Trophoblast cell (in vitro differentiated cells and primary cell): ENCODE results near the gene ATG16L1.

Source experiments
- DNase-seq, 2 donors: peaks; one replicate each; pipeline ENCODE4 v3.0.0-alpha.2; 2016
- H2AFZ ChIP-seq: 2 replicates; pipeline ENCODE4 v1.6.1; 2013; ENCODE audit warnings: low read length, moderate library complexity, mild to moderate bottlenecking; ENCODE audit not compliant: insufficient read depth, poor library complexity
- H2AK5ac ChIP-seq: 2 replicates; pipeline ENCODE4 v1.6.1; 2013; ENCODE audit warnings: mild to moderate bottlenecking, low read length
- H2BK120ac ChIP-seq: 2 replicates; pipeline ENCODE4 v1.6.1; 2013; ENCODE audit warnings: low read length, mild to moderate bottlenecking, moderate library complexity; ENCODE audit not compliant: insufficient read depth, poor library complexity
- H2BK12ac ChIP-seq: 2 replicates; pipeline ENCODE4 v1.6.1; 2013; ENCODE audit warnings: mild to moderate bottlenecking, low read length, moderate library complexity
- H2BK5ac ChIP-seq: 2 replicates; pipeline ENCODE4 v1.6.1; 2013; ENCODE audit warnings: low read length, low read depth, moderate library complexity, mild to moderate bottlenecking; ENCODE audit not compliant: poor library complexity
- H3K14ac ChIP-seq: 2 replicates; pipeline ENCODE4 v1.6.1; 2013; ENCODE audit warnings: mild to moderate bottlenecking, low read length
- H3K18ac ChIP-seq: 2 replicates; pipeline ENCODE4 v1.6.1; 2013; ENCODE audit warnings: mild to moderate bottlenecking, low read length
- H3K23ac ChIP-seq: 2 replicates; pipeline ENCODE4 v1.6.1; 2013; ENCODE audit warnings: low read length
- H3K27ac ChIP-seq: 2 replicates; pipeline ENCODE4 v1.5.1; 2013; ENCODE audit warnings: low read depth, mild to moderate bottlenecking, inconsistent platforms, low read length, moderate library complexity
- H3K27me3 ChIP-seq: 2 replicates; pipeline ENCODE4 v1.6.1; 2013; ENCODE audit warnings: inconsistent platforms, mild to moderate bottlenecking, low read length, moderate library complexity; ENCODE audit not compliant: insufficient read depth
- H3K36me3 ChIP-seq, 2 experiments: 1 replicate in 1 of 2; 2 replicates in 1 of 2; pipeline ENCODE4 v1.6.1; 2013; ENCODE audit warnings: low read length in 2 of 2, mild to moderate bottlenecking in 2 of 2, moderate library complexity in 1 of 2; ENCODE audit not compliant: insufficient read depth in 2 of 2, control insufficient read depth in 1 of 2
- H3K4ac ChIP-seq: 2 replicates; pipeline ENCODE4 v1.6.1; 2013; ENCODE audit warnings: low read depth, mild to moderate bottlenecking, low read length, moderate library complexity
- H3K4me1 ChIP-seq, 2 experiments: 1 replicate in 1 of 2; 2 replicates in 1 of 2; pipeline ENCODE4 v1.6.1; 2013; ENCODE audit warnings: low read length in 2 of 2, mild to moderate bottlenecking in 2 of 2, moderate library complexity in 1 of 2; ENCODE audit not compliant: insufficient read depth in 2 of 2, control insufficient read depth in 1 of 2
- H3K4me2 ChIP-seq: 2 replicates; pipeline ENCODE4 v1.6.1; 2013; ENCODE audit warnings: inconsistent platforms, mild to moderate bottlenecking, low read length, moderate library complexity
- H3K4me3 ChIP-seq: 2 replicates; pipeline ENCODE4 v1.5.1; 2013; ENCODE audit warnings: mild to moderate bottlenecking, low read depth, low read length, inconsistent platforms
- H3K79me1 ChIP-seq: one replicate; pipeline ENCODE4 v1.6.1; 2013; ENCODE audit warnings: low read length
- H3K79me2 ChIP-seq: 2 replicates; pipeline ENCODE4 v1.6.1; 2013; ENCODE audit warnings: low read length, mild to moderate bottlenecking; ENCODE audit not compliant: control insufficient read depth, insufficient read depth, poor library complexity
- H3K9ac ChIP-seq: 2 replicates; pipeline ENCODE4 v1.6.1; 2013; ENCODE audit warnings: mild to moderate bottlenecking, low read length
- H3K9me3 ChIP-seq: 2 replicates; pipeline ENCODE4 v1.6.1; 2013; ENCODE audit warnings: low read depth, mild to moderate bottlenecking, control low read depth, inconsistent platforms, low read length; ENCODE audit not compliant: insufficient read depth
- H4K12ac ChIP-seq: 2 replicates; pipeline ENCODE4 v1.6.1; 2013; ENCODE audit warnings: low read depth, mild to moderate bottlenecking, low read length, moderate library complexity
- H4K8ac ChIP-seq: 2 replicates; pipeline ENCODE4 v1.6.1; 2013; ENCODE audit warnings: low read depth, mild to moderate bottlenecking, low read length, moderate library complexity
- H4K91ac ChIP-seq: one replicate; pipeline ENCODE4 v1.6.1; 2013; ENCODE audit warnings: low read depth, mild to moderate bottlenecking, low read length, moderate library complexity
- WGBS: extraction: QIAGEN DNeasy Blood & Tissue Kit; methylation state at CpG from one replicate; pipeline ENCODE4 v1.1.7; 2013; ENCODE audit warnings: missing lambda C conversion rate; ENCODE audit not compliant: insufficient read length, insufficient coverage; ENCODE audit errors: extremely low coverage; 5-methylcytosine and 5-hydroxymethylcytosine counted together

ATG16L1 gene

DNA sequence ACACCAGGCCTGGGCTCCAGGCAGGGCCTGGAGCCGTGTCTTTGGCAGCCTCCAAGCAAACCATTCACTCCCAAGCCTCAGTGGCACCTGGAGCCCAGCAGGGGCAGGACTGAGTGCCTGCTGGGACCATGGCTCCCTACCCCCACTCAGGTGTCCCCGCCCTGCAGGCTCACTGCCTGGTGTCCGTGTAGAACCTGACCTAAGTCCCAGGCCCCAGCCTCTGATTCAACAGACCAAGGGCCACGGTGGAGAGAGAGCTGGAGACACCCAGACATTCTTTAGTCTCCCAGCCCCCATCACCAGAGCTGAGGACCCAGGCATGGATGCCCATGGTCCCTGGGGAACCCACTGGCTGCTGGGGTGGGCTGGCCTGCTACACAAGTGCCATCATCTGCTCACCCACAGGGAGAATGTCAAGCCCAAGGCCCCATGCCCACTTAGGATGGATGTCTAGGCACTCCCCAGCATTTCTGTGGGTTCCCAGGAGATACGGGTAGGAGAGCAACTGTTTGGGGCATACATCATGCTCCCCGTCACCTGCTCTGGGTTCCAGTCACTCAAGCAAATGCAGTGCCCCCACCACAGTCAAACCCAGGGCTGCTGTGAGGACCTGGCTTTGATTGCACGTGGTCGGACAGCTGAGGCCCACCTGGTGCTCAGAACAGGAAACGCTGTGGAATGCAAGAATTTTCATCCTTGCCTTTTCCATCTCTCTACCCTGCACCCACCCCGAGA is 42.9 kb upstream of the ATG16L1 start:
- no peak overlapping the region for H3K9ac ChIP-seq
- H2BK12ac ChIP-seq, result no peak overlapping the region
- no peak overlapping the region for H2AK5ac ChIP-seq
- no peak overlapping the region for H3K23ac ChIP-seq
- no peak overlapping the region for H3K4ac ChIP-seq
- no peak overlapping the region for H3K4me3 ChIP-seq
- no peak overlapping the region for H3K27ac ChIP-seq
- no peak overlapping the region for H4K12ac ChIP-seq
- H2BK120ac ChIP-seq, result no peak overlapping the region
- H3K14ac ChIP-seq, result no peak overlapping the region
- peaks cover 9% of the 10 kb centered on the region for H3K9me3 ChIP-seq
- H3K4me2 ChIP-seq, result no peak overlapping the region
- H3K79me2 ChIP-seq, result no peaks in the 10 kb centered on the region
- H2BK5ac ChIP-seq, result no peak overlapping the region
- no peak overlapping the region for H2AFZ ChIP-seq
- peaks cover 10% of the 10 kb centered on the region in 2 experiments for H3K4me1 ChIP-seq
- H3K36me3 ChIP-seq, result peaks cover 0 to 2% of the 10 kb centered on the region in 2 experiments
- no peak overlapping the region for H4K91ac ChIP-seq
- H3K79me1 ChIP-seq, result no peaks in the 10 kb centered on the region
- no peaks in the 10 kb centered on the region for H3K27me3 ChIP-seq
- DNase-seq, result no peak
- H4K8ac ChIP-seq, result no peak overlapping the region
- no peak overlapping the region for H3K18ac ChIP-seq
- no CpG with 5 or more reads among the region's 10 CpGs for WGBS

GRCh38 chr2:233209117-233209532 is 42.3 kb upstream of the ATG16L1 start:
- Histone ChIP-seq H2AK5ac (no peak overlapping the region), H3K27me3 (no peaks in the 10 kb centered on the region), H2AFZ (no peak overlapping the region), H2BK5ac (no peak overlapping the region), H3K79me2 (no peaks in the 10 kb centered on the region), H3K79me1 (no peaks in the 10 kb centered on the region), H3K4me3 (no peak overlapping the region), H3K4ac (no peak overlapping the region), H2BK12ac (no peak overlapping the region), H3K36me3 (peaks cover 0 to 2% of the 10 kb centered on the region in 2 experiments), H4K91ac (no peak overlapping the region), H3K9me3 (peaks cover 5% of the 10 kb centered on the region), H4K12ac (no peak overlapping the region), H3K4me2 (no peak overlapping the region), H3K14ac (no peak overlapping the region), H3K4me1 (peaks cover 10% of the 10 kb centered on the region in 2 experiments), H2BK120ac (no peak overlapping the region), H4K8ac (no peak overlapping the region), H3K27ac (no peak overlapping the region), H3K23ac (no peak overlapping the region), H3K9ac (no peak overlapping the region), H3K18ac (no peak overlapping the region)
- WGBS, result no CpG with 5 or more reads among the region's 4 CpGs
- no peak for DNase-seq

DNA sequence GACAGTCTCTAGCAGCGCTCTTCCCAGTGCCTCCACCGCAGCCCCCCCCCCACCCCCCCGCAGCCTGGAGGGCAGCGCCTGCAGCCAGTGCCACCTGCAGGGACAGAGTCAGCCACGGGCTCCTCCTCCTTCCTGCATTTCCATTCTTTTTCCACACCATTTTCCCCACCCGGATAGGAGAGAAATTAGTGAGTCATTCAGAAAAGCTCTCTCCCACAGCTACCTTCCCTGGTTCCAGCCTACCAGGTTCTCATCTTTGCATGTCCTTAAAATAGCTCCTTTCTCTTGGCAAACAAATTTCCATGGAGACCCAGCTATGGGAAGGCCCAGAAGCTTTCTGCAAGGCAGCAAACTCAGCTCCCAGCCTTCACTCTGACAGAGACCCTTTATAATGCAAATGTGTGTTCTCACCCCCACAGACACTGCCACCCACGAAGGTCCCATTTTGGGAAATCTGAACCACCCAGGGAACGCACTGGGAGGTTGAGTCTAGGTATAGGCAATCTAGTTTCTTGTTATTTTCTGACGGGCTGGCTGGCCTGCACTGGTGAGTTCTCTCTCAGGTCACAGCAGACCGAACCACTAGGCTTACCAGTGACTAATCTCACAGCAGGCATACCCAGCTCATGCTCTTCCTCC is 41.8 kb upstream of the ATG16L1 start:
- peak; percentile 15 to 63 for DNase-seq
- Histone ChIP-seq H3K4me1 (peaks cover 10% of the 10 kb centered on the region in 2 experiments), H2AK5ac (no peak overlapping the region), H3K27ac (no peak overlapping the region), H2BK5ac (no peak overlapping the region), H3K36me3 (peaks cover 0 to 1% of the 10 kb centered on the region in 2 experiments), H3K4me2 (no peak overlapping the region), H3K23ac (no peak overlapping the region), H2AFZ (no peak overlapping the region), H4K91ac (no peak overlapping the region), H3K27me3 (no peaks in the 10 kb centered on the region), H3K79me2 (no peaks in the 10 kb centered on the region), H4K8ac (no peak overlapping the region), H3K79me1 (no peaks in the 10 kb centered on the region), H3K14ac (no peak overlapping the region), H2BK12ac (no peak overlapping the region), H4K12ac (no peak overlapping the region), H3K18ac (no peak overlapping the region), H3K9me3 (peaks cover under 1% of the 10 kb centered on the region), H2BK120ac (no peak overlapping the region), H3K4ac (no peak overlapping the region), H3K9ac (no peak overlapping the region), H3K4me3 (no peak overlapping the region)
- no CpG with 5 or more reads among the region's 10 CpGs for WGBS

GRCh38 chr2:233210281-233210680 is 41.2 kb upstream of the ATG16L1 start:
- Histone ChIP-seq H3K9me3 (no peaks in the 10 kb centered on the region), H4K91ac (no peak overlapping the region), H3K14ac (no peak overlapping the region), H3K4me1 (peaks cover 10% of the 10 kb centered on the region in 2 experiments), H3K27me3 (no peaks in the 10 kb centered on the region), H2BK12ac (no peak overlapping the region), H3K79me2 (no peaks in the 10 kb centered on the region), H3K4me3 (no peak overlapping the region), H3K27ac (no peak overlapping the region), H4K8ac (no peak overlapping the region), H3K4me2 (no peak overlapping the region), H2AK5ac (no peak overlapping the region), H3K9ac (no peak overlapping the region), H2AFZ (no peak overlapping the region), H3K36me3 (no peaks in the 10 kb centered on the region), H3K4ac (no peak overlapping the region), H3K23ac (no peak overlapping the region), H4K12ac (no peak overlapping the region), H3K79me1 (no peaks in the 10 kb centered on the region), H2BK5ac (no peak overlapping the region), H3K18ac (no peak overlapping the region), H2BK120ac (no peak overlapping the region)
- no peak for DNase-seq
- no CpG with 5 or more reads among the region's 8 CpGs for WGBS
